ENCODE data around the gene SDF4. TPM values are rescaled to one million over a fixed set of nuclear protein-coding genes. Genes with fewer than 3 reads are reported as not detected.
"Not testable (repeated sequence)": the region's sequence is repeated elsewhere in the genome, so short reads cannot be mapped to it uniquely, and the experiment has no call there.

Gene SDF4
- total RNA-seq, 1 experiment from 2014 or later, result 122 TPM

DNA sequence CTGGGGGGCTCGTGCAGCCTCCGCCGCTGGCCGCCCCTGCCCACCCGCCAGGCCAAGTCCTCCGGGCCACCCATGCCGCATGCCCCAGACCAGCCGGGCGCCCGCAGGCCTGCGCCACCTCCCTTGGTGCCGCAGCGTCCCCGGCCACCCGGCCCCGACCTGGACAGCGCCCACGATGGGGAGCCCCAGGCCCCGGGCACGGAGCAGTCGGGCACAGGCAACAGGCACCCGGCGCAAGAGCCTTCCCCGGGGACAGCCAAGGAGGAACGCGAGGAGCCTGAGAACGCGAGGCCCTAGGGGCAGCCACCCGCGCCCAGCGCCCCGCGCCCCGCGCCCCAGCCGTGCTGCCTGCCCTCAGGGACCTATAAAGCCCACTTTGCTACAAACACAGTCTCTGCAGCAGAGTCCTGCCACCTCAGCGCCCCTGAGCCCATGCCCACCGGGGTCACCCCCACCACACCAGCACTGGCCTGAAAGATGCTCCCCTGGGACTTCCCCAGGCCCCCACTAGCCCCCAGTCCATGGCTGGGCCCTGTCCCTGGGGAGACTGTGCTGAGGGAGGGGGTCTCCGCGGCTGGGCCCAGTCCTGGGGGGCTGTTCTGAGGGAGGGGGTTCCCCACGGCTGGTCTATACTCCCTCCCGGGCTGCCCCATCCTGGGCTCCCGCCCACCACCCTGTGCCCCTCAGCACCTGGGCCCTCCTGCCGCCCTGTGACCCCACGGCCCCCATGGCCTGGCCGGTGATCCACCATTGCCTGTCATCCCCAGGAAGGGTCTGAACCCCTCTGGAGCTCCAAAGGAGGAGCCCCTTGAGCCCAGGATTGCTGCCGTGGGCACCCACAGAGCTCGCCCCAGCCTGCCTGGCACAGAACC lies 34.0 kb downstream of the SDF4 start:
- Mint-ChIP-seq H3K27me3 (ENCODE audit: insufficient read depth, unreplicated experiment) (no peaks in the 10 kb centered on the region), H3K4me3 (ENCODE audit: unreplicated experiment) (no peak overlapping the region), H3K9me3 (ENCODE audit: unreplicated experiment) (peaks cover 12% of the 10 kb centered on the region), H3K27ac (ENCODE audit: low read depth, unreplicated experiment) (no peak overlapping the region), H3K4me1 (ENCODE audit: insufficient read depth, unreplicated experiment) (no peaks in the 10 kb centered on the region), H3K36me3 (ENCODE audit: insufficient read depth, unreplicated experiment) (no peaks in the 10 kb centered on the region)
- no peak for DNase-seq (ENCODE audit: unreplicated experiment)
- BruUV-seq (replicated peaks), result no TSS peak
- TF ChIP-seq, protein P1, sequence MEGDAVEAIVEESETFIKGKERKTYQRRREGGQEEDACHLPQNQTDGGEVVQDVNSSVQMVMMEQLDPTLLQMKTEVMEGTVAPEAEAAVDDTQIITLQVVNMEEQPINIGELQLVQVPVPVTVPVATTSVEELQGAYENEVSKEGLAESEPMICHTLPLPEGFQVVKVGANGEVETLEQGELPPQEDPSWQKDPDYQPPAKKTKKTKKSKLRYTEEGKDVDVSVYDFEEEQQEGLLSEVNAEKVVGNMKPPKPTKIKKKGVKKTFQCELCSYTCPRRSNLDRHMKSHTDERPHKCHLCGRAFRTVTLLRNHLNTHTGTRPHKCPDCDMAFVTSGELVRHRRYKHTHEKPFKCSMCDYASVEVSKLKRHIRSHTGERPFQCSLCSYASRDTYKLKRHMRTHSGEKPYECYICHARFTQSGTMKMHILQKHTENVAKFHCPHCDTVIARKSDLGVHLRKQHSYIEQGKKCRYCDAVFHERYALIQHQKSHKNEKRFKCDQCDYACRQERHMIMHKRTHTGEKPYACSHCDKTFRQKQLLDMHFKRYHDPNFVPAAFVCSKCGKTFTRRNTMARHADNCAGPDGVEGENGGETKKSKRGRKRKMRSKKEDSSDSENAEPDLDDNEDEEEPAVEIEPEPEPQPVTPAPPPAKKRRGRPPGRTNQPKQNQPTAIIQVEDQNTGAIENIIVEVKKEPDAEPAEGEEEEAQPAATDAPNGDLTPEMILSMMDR (IDR thresholded peaks at IDR 0.05; ENCODE audit: unreplicated experiment), result no peak
- ChIA-PET POLR2A (no interaction called here), CTCF (no interaction called here)
- intact Hi-C loops (cut with micrococcal nuclease), result no loop called here

DNA sequence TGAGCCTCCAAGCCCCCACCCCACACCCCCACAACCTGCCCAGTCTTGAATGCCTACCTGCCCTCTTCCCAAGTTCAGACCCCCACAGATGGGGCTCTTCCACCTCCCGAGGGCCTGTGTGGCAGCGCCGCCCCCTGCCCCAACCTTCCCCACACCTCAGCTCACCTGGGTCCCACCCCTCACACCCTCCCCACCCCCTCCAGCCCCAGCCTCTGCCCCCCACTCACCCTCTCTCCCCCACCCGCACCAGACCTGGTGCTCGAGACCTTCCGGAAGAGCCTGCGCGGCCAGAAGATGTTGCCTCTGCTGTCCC lies 34.7 kb downstream of the SDF4 start:
- no peaks in the 10 kb centered on the region for H3K36me3 Mint-ChIP-seq (ENCODE audit: insufficient read depth, unreplicated experiment)
- DNase-seq (ENCODE audit: unreplicated experiment), result no peak
- H3K27ac Mint-ChIP-seq (ENCODE audit: low read depth, unreplicated experiment), result no peak overlapping the region
- ChIA-PET CTCF (no interaction called here), POLR2A (no interaction called here)
- intact Hi-C loops (cut with micrococcal nuclease), result no loop called here
- peaks cover 1% of the 10 kb centered on the region for H3K27me3 Mint-ChIP-seq (ENCODE audit: insufficient read depth, unreplicated experiment)
- peaks cover 12% of the 10 kb centered on the region for H3K9me3 Mint-ChIP-seq (ENCODE audit: unreplicated experiment)
- no TSS peak for BruUV-seq (replicated peaks)
- no peak overlapping the region for H3K4me3 Mint-ChIP-seq (ENCODE audit: unreplicated experiment)
- TF ChIP-seq, protein P1 (IDR thresholded peaks at IDR 0.05; ENCODE audit: unreplicated experiment), result no peak
- no peaks in the 10 kb centered on the region for H3K4me1 Mint-ChIP-seq (ENCODE audit: insufficient read depth, unreplicated experiment)

- Mint-ChIP-seq H3K9me3 (ENCODE audit: unreplicated experiment) (peaks cover 12% of the 10 kb centered on the region), H3K36me3 (ENCODE audit: insufficient read depth, unreplicated experiment) (no peaks in the 10 kb centered on the region), H3K4me1 (ENCODE audit: insufficient read depth, unreplicated experiment) (no peaks in the 10 kb centered on the region), H3K4me3 (ENCODE audit: unreplicated experiment) (no peak overlapping the region), H3K27me3 (ENCODE audit: insufficient read depth, unreplicated experiment) (peaks cover 7% of the 10 kb centered on the region), H3K27ac (ENCODE audit: low read depth, unreplicated experiment) (no peak overlapping the region)
- no TSS peak for BruUV-seq (replicated peaks)
- TF ChIP-seq, protein P1 (IDR thresholded peaks at IDR 0.05; ENCODE audit: unreplicated experiment), result no peak
- ChIA-PET CTCF (interaction anchor here (0.9 kb wide), 1 partner anchor 11 kb away, joined by 3 read pairs; no protein-coding TSS in a partner anchor), POLR2A (no interaction called here)
- intact Hi-C loops (cut with micrococcal nuclease), result no loop called here
- DNase-seq (ENCODE audit: unreplicated experiment), result no peak
Observed at GRCh38 chr1:1196431-1197187, 35.2 kb downstream of the SDF4 start.

GRCh38 chr1:1195726-1196125 lies 36.1 kb downstream of the SDF4 start:
- BruUV-seq (replicated peaks); H3K4me3 Mint-ChIP-seq (ENCODE audit: unreplicated experiment); H3K4me1 Mint-ChIP-seq (ENCODE audit: insufficient read depth, unreplicated experiment); DNase-seq (ENCODE audit: unreplicated experiment); H3K27me3 Mint-ChIP-seq (ENCODE audit: insufficient read depth, unreplicated experiment); H3K36me3 Mint-ChIP-seq (ENCODE audit: insufficient read depth, unreplicated experiment); intact Hi-C loops (cut with micrococcal nuclease); H3K27ac Mint-ChIP-seq (ENCODE audit: low read depth, unreplicated experiment): not testable (repeated sequence)
- ChIA-PET CTCF (interaction anchor here (0.9 kb wide), 1 partner anchor 12 kb away, joined by 3 read pairs; no protein-coding TSS in a partner anchor), POLR2A (interaction anchor here (0.7 kb wide), 2 partner anchors 29 to 85 kb away, joined by 3 read pairs; no protein-coding TSS in a partner anchor)
- peaks cover 12% of the 10 kb centered on the region for H3K9me3 Mint-ChIP-seq (ENCODE audit: unreplicated experiment)

Data from MCF 10A (cell line).